GM21447 (cell line): ENCODE measurements around the gene PPFIBP1.
"Not testable (repeated sequence)": the region's sequence is repeated elsewhere in the genome, so short reads cannot be mapped to it uniquely, and the experiment has no call there.

Experiments used
- ATAC-seq: cut with Tn5 transposase; IDR thresholded peaks from one replicate; pipeline ENCODE4 v1.9.1; 2021; ENCODE audit not compliant: unreplicated experiment

Gene PPFIBP1

GRCh38 chr12:27703720-27704452 lies 179.9 kb downstream of the PPFIBP1 start:
- ATAC-seq: peak; percentile 93

GRCh38 chr12:27705263-27705662 lies 181.3 kb downstream of the PPFIBP1 start:
- no peak for ATAC-seq

GRCh38 chr12:27707216-27707615 lies 183.2 kb downstream of the PPFIBP1 start:
- ATAC-seq: no peak

GRCh38 chr12:27709212-27709931 lies 185.4 kb downstream of the PPFIBP1 start:
- no peak for ATAC-seq

- peak; percentile 40 for ATAC-seq
Measured at GRCh38 chr12:27709932-27710591, 186.1 kb downstream of the PPFIBP1 start.

GRCh38 chr12:27710592-27711316 lies 186.7 kb downstream of the PPFIBP1 start, which contains the start of gene MRPS35:
Gene MRPS35, plus strand, starts transcription at chr12:27710832. Its CDS starts 12 bp downstream, at chr12:27710844.
- peak; percentile 97 for ATAC-seq

GRCh38 chr12:27711317-27711682 lies 187.3 kb downstream of the PPFIBP1 start:
- ATAC-seq: peak; percentile 15

GRCh38 chr12:27711967-27712366 lies 188.0 kb downstream of the PPFIBP1 start:
- ATAC-seq: no peak

- no peak for ATAC-seq
Measured at GRCh38 chr12:27723212-27723611, 199.2 kb downstream of the PPFIBP1 start.

- no peak for ATAC-seq
Measured at GRCh38 chr12:27730097-27730588, 206.1 kb downstream of the PPFIBP1 start.

- no peak for ATAC-seq
Measured at GRCh38 chr12:27732281-27732680, 208.3 kb downstream of the PPFIBP1 start.

GRCh38 chr12:27733052-27733656 lies 209.1 kb downstream of the PPFIBP1 start:
- peak; percentile 55 for ATAC-seq

GRCh38 chr12:27733791-27734190 lies 209.8 kb downstream of the PPFIBP1 start:
- no peak for ATAC-seq

GRCh38 chr12:27734321-27734720 lies 210.3 kb downstream of the PPFIBP1 start:
- not testable (repeated sequence) for ATAC-seq

GRCh38 chr12:27743601-27744000 lies 219.6 kb downstream of the PPFIBP1 start:
- no peak for ATAC-seq
